NT2/D1 (cell line): ENCODE results near the gene DPPA5.

Experiments used
- SUZ12 ChIP-seq: IDR thresholded peaks from 2 replicates; pipeline ENCODE4 v1.6.1; 2011; ENCODE audit not compliant: insufficient read length, insufficient read depth; ENCODE audit errors: extremely low read depth
- YY1 ChIP-seq: IDR thresholded peaks from 2 replicates; pipeline ENCODE4 v1.6.1; 2011; ENCODE audit not compliant: insufficient read length, insufficient read depth
- ZNF274 ChIP-seq: IDR thresholded peaks from 2 replicates; pipeline ENCODE4 v1.6.1; 2011; ENCODE audit warnings: mild to moderate bottlenecking, low read depth, low read length

- TF ChIP-seq YY1 (no peak), SUZ12 (no peak), ZNF274 (no peak)
Measured at GRCh38 chr6:73349311-73349710, 4.8 kb downstream of the DPPA5 start.
